Prostate gland (tissue), 2 donors: ENCODE results near the gene RALGDS.

Source experiments
- CTCF ChIP-seq, 4 experiments: fragments of 200-600 bp in 2 of 4; fragments of 450-650 bp in 2 of 4; sonication (generic) in 2 of 4; IDR thresholded peaks; 1 replicate in 3 of 4; 2 replicates in 1 of 4; pipeline ENCODE4 v1.5.1; 2016 to 2019; ENCODE audit warnings: antibody characterized with exemption in 4 of 4, mild to moderate bottlenecking in 2 of 4, moderate library complexity in 2 of 4
- POLR2A ChIP-seq: fragments of 450-650 bp; IDR thresholded peaks from one replicate; pipeline ENCODE4 v1.6.1; 2016; ENCODE audit warnings: antibody characterized with exemption, mild to moderate bottlenecking
- POLR2AphosphoS5 ChIP-seq: sonication (generic); formaldehyde crosslinking; IDR thresholded peaks from one replicate; pipeline ENCODE4 v1.6.1; 2017; ENCODE audit warnings: antibody characterized with exemption

GRCh38 chr9:133087429-133088145 is 33.5 kb downstream of the RALGDS start:
- TF ChIP-seq CTCF (IDR thresholded peaks at IDR 0.05) (no peak), POLR2A (no peak), POLR2AphosphoS5 (no peak)
